RWPE1 (cell line): ENCODE data around the gene DBT.
"Not testable (repeated sequence)": the region's sequence is repeated elsewhere in the genome, so short reads cannot be mapped to it uniquely, and the experiment has no call there.

ENCODE experiments used
- CTCF ChIA-PET: fragments of 350-600 bp; sonication (Branson Sonifier 250); formaldehyde crosslinking; extraction: SDS; loops from one replicate; lab custom pipeline; 2021; lab: Yijun Ruan, JAX
- POLR2A ChIA-PET: fragments of 400-600 bp; formaldehyde crosslinking; extraction: SDS; loops from one replicate; lab custom pipeline; 2020; ENCODE audit warnings: antibody characterized with exemption; ENCODE audit not compliant: low non-redundant PET; lab: Yijun Ruan, JAX
- DNase-seq: peaks from one replicate; pipeline ENCODE4 v3.0.0; 2012; ENCODE audit warnings: low spot score
- H3K27ac ChIP-seq: fragments of 450-650 bp; 2 replicates; pipeline ENCODE4 v1.5.1; 2017
- CTCF ChIP-seq: fragments of 450-650 bp; conservative IDR thresholded peaks from 2 replicates; pipeline ENCODE4 v1.5.1; 2017; ENCODE audit warnings: low read depth, mild to moderate bottlenecking

Gene DBT

GRCh38 chr1:100222428-100222827 is 27.2 kb downstream of the DBT start:
- H3K27ac ChIP-seq: no peak overlapping the region
- no peak for TF ChIP-seq CTCF
- CTCF ChIA-PET: no interaction called here
- DNase-seq: no peak
- POLR2A ChIA-PET: no interaction called here

- CTCF ChIA-PET: no interaction called here
- POLR2A ChIA-PET: no interaction called here
- H3K27ac ChIP-seq: no peak overlapping the region
- no peak for DNase-seq
- TF ChIP-seq CTCF: no peak
Observed at GRCh38 chr1:100219883-100220282, 29.8 kb downstream of the DBT start.

GRCh38 chr1:100219457-100219856 is 30.2 kb downstream of the DBT start:
- no peak for TF ChIP-seq CTCF
- H3K27ac ChIP-seq: no peak overlapping the region
- ChIA-PET CTCF (no interaction called here), POLR2A (no interaction called here)
- no peak for DNase-seq

GRCh38 chr1:100217834-100218233 is 31.8 kb downstream of the DBT start:
- ChIA-PET POLR2A (no interaction called here), CTCF (interaction anchor here (0.5 kb wide), 1 partner anchor 403 kb away, joined by 3 read pairs; no protein-coding TSS in a partner anchor)
- no peak for DNase-seq
- no peak for TF ChIP-seq CTCF
- H3K27ac ChIP-seq: no peak overlapping the region

- POLR2A ChIA-PET: no interaction called here
- no peak for DNase-seq
- H3K27ac ChIP-seq: no peak overlapping the region
- CTCF ChIA-PET: no interaction called here
- TF ChIP-seq CTCF: no peak
Observed at GRCh38 chr1:100215101-100215500, 34.5 kb downstream of the DBT start.

- no peak for DNase-seq
- ChIA-PET CTCF (interaction anchor here (0.7 kb wide), 1 partner anchor 11 kb away, joined by 5 read pairs; no protein-coding TSS in a partner anchor), POLR2A (no interaction called here)
- H3K27ac ChIP-seq: no peak overlapping the region
- no peak for TF ChIP-seq CTCF
Observed at GRCh38 chr1:100213141-100213540, 36.5 kb downstream of the DBT start.

- H3K27ac ChIP-seq: no peak overlapping the region
- no peak for DNase-seq
- ChIA-PET POLR2A (no interaction called here), CTCF (no interaction called here)
- no peak for TF ChIP-seq CTCF
Observed at GRCh38 chr1:100206301-100206700, 43.3 kb downstream of the DBT start.

GRCh38 chr1:100205593-100205992 is 44.0 kb downstream of the DBT start:
- H3K27ac ChIP-seq, POLR2A ChIA-PET, CTCF ChIA-PET, DNase-seq: not testable (repeated sequence)

GRCh38 chr1:100205103-100205502 is 44.5 kb downstream of the DBT start:
- POLR2A ChIA-PET, H3K27ac ChIP-seq, DNase-seq, CTCF ChIA-PET: not testable (repeated sequence)

- CTCF ChIA-PET: interaction anchor here (0.6 kb wide), 1 partner anchor 11 kb away, joined by 5 read pairs; no protein-coding TSS in a partner anchor
- POLR2A ChIA-PET, H3K27ac ChIP-seq, DNase-seq: not testable (repeated sequence)
Observed at GRCh38 chr1:100202703-100203102, 46.9 kb downstream of the DBT start.
